ENCODE data around the gene SMLR1. TPM values are rescaled to one million over a fixed set of nuclear protein-coding genes. Genes with fewer than 3 reads are reported as not detected.

The SMLR1 gene
- total RNA-seq, 1 experiment from 2014 or later = not detected

GRCh38 chr6:130872250-130873095 lies 45.3 kb downstream of the SMLR1 start:
- intact Hi-C loops (cut with micrococcal nuclease; ENCODE audit: unreplicated experiment) = loop anchor here (5.0 to 10.0 kb wide), 2 partner anchors 550 to 828 kb away; no protein-coding TSS in a partner anchor

GRCh38 chr6:130873746-130874145 lies 46.5 kb downstream of the SMLR1 start:
- ChIA-PET POLR2A (ENCODE audit: unreplicated experiment) (no interaction called here), CTCF (interaction anchor here (0.7 kb wide), 1 partner anchor 1821 kb away, joined by 3 read pairs; no protein-coding TSS in a partner anchor)
- intact Hi-C loops (cut with micrococcal nuclease; ENCODE audit: unreplicated experiment) = loop anchor here (5.0 to 10.0 kb wide), 2 partner anchors 551 to 829 kb away; no protein-coding TSS in a partner anchor
- H3K9me3 ChIP-seq (ENCODE audit: insufficient read depth, low read depth) = no peaks in the 10 kb centered on the region
- H3F3A ChIP-seq (ENCODE audit: insufficient read depth, low read depth) = no peaks in the 10 kb centered on the region
- H3K79me2 ChIP-seq (ENCODE audit: low read depth) = no peaks in the 10 kb centered on the region
- no peaks in the 10 kb centered on the region for H3K9me2 ChIP-seq (ENCODE audit: insufficient read depth)
- no peak overlapping the region for H2AFZ ChIP-seq
- no peaks in the 10 kb centered on the region for H4K20me1 ChIP-seq (ENCODE audit: insufficient read depth)
- no peak overlapping the region for H3K4me2 ChIP-seq
- no peaks in the 10 kb centered on the region for H3K4me1 ChIP-seq (replicated peaks; ENCODE audit: insufficient read depth)
- H3K4me3 ChIP-seq = no peak overlapping the region
- no peak for DNase-seq
- TF ChIP-seq CTCF (conservative IDR thresholded peaks at IDR 0.05) = no peak
- no peak for TF ChIP-seq EZH2 (IDR thresholded peaks at IDR 0.05; ENCODE audit: low read depth)
- H3K27me3 ChIP-seq (ENCODE audit: insufficient read depth, low read depth) = no peaks in the 10 kb centered on the region
- H3K27ac ChIP-seq = no peak overlapping the region
- H3K36me3 ChIP-seq (ENCODE audit: low read depth) = no peaks in the 10 kb centered on the region
- no TSS peak for BruUV-seq (replicated peaks)

More at GRCh38 chr6:130872250-130873095, 45.3 kb downstream of the SMLR1 start:
- Histone ChIP-seq H4K20me1 (ENCODE audit: insufficient read depth) (no peaks in the 10 kb centered on the region), H3K9me2 (ENCODE audit: insufficient read depth) (no peaks in the 10 kb centered on the region), H3K36me3 (ENCODE audit: low read depth) (no peaks in the 10 kb centered on the region), H3K9me3 (ENCODE audit: insufficient read depth, low read depth) (no peaks in the 10 kb centered on the region), H3K79me2 (ENCODE audit: low read depth) (no peaks in the 10 kb centered on the region), H3K27ac (no peak overlapping the region), H3K4me3 (no peak overlapping the region), H3K4me1 (replicated peaks; ENCODE audit: insufficient read depth) (no peaks in the 10 kb centered on the region), H3K4me2 (no peak overlapping the region), H2AFZ (no peak overlapping the region), H3K27me3 (ENCODE audit: insufficient read depth, low read depth) (no peaks in the 10 kb centered on the region), H3F3A (ENCODE audit: insufficient read depth, low read depth) (no peaks in the 10 kb centered on the region)
- DNase-seq = peak in 1 of 2 experiments; percentile 49
- ChIA-PET CTCF (no interaction called here), POLR2A (ENCODE audit: unreplicated experiment) (no interaction called here)
- TF ChIP-seq CTCF (conservative IDR thresholded peaks at IDR 0.05) (peak; percentile 99), EZH2 (IDR thresholded peaks at IDR 0.05; ENCODE audit: low read depth) (no peak)
- BruUV-seq (replicated peaks) = no TSS peak

GRCh38 chr6:130879826-130880225 lies 52.6 kb downstream of the SMLR1 start:
- no peaks in the 10 kb centered on the region for H3K4me1 ChIP-seq (replicated peaks; ENCODE audit: insufficient read depth)
- no peak overlapping the region for H3K4me2 ChIP-seq
- no peaks in the 10 kb centered on the region for H3K79me2 ChIP-seq (ENCODE audit: low read depth)
- no peak overlapping the region for H3K27ac ChIP-seq
- intact Hi-C loops (cut with micrococcal nuclease; ENCODE audit: unreplicated experiment) = loop anchor here (5.0 to 10.0 kb wide), 2 partner anchors 582 to 835 kb away; no protein-coding TSS in a partner anchor
- H3K36me3 ChIP-seq (ENCODE audit: low read depth) = no peaks in the 10 kb centered on the region
- H3F3A ChIP-seq (ENCODE audit: insufficient read depth, low read depth) = no peaks in the 10 kb centered on the region
- TF ChIP-seq EZH2 (IDR thresholded peaks at IDR 0.05; ENCODE audit: low read depth) (no peak), CTCF (conservative IDR thresholded peaks at IDR 0.05) (no peak)
- H3K9me3 ChIP-seq (ENCODE audit: insufficient read depth, low read depth) = no peaks in the 10 kb centered on the region
- H4K20me1 ChIP-seq (ENCODE audit: insufficient read depth) = no peaks in the 10 kb centered on the region
- no peak overlapping the region for H2AFZ ChIP-seq
- H3K27me3 ChIP-seq (ENCODE audit: insufficient read depth, low read depth) = no peaks in the 10 kb centered on the region
- ChIA-PET CTCF (interaction anchor here (0.6 kb wide), 1 partner anchor 239 kb away, joined by 4 read pairs; no protein-coding TSS in a partner anchor), POLR2A (ENCODE audit: unreplicated experiment) (no interaction called here)
- no peak overlapping the region for H3K4me3 ChIP-seq
- no TSS peak for BruUV-seq (replicated peaks)
- H3K9me2 ChIP-seq (ENCODE audit: insufficient read depth) = no peaks in the 10 kb centered on the region
- DNase-seq = no peak
